Measurements from ENCODE around the gene NYAP2.

The NYAP2 gene

DNA sequence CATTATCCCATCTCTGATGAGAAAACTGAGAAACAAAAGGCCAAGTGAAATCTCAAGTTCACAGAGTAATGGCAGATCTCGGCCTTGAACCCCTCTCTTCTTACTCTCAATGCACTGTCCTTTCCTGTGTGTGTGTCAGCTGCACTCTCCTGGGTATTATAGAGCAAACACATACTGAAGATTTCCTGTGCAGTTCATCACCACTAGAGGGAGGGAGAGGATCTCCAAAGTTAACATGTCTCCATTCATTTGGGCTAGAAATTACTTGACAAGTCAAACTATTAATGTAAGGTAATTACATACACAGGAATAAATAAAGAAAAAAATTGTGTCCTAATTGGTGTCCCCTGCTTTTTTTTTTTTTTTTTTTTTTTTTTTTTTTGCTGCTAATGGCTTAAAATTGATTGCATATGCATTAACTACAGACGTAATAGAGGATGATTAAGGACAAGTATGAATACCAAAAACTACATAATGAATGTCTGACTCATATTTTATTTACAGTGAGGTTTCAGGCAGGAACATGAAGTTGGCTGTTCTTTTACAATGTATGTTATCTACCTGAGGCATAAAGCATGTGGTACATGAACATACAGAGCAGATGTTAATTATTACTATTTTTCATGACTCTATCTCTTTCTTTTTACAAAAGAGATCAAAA is 269.2 kb downstream of the NYAP2 start:
- ChIA-PET POLR2A (no interaction called here), CTCF (interaction anchor here (0.7 to 1.8 kb wide), 28 partner anchors 8 to 1570 kb away, joined by 3 to 57 read pairs (median 4); partner anchors contain the start of gene IRS1)
- H3K4me3 ChIP-seq (ENCODE audit: low read depth, low read length): no peak overlapping the region
- TF ChIP-seq, protein P1, sequence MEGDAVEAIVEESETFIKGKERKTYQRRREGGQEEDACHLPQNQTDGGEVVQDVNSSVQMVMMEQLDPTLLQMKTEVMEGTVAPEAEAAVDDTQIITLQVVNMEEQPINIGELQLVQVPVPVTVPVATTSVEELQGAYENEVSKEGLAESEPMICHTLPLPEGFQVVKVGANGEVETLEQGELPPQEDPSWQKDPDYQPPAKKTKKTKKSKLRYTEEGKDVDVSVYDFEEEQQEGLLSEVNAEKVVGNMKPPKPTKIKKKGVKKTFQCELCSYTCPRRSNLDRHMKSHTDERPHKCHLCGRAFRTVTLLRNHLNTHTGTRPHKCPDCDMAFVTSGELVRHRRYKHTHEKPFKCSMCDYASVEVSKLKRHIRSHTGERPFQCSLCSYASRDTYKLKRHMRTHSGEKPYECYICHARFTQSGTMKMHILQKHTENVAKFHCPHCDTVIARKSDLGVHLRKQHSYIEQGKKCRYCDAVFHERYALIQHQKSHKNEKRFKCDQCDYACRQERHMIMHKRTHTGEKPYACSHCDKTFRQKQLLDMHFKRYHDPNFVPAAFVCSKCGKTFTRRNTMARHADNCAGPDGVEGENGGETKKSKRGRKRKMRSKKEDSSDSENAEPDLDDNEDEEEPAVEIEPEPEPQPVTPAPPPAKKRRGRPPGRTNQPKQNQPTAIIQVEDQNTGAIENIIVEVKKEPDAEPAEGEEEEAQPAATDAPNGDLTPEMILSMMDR (IDR thresholded peaks at IDR 0.05; ENCODE audit: insufficient read depth, low read length, missing control alignments): peak; percentile 78
- peak; percentile 21 for DNase-seq (ENCODE audit: low read depth, low spot score)

DNA sequence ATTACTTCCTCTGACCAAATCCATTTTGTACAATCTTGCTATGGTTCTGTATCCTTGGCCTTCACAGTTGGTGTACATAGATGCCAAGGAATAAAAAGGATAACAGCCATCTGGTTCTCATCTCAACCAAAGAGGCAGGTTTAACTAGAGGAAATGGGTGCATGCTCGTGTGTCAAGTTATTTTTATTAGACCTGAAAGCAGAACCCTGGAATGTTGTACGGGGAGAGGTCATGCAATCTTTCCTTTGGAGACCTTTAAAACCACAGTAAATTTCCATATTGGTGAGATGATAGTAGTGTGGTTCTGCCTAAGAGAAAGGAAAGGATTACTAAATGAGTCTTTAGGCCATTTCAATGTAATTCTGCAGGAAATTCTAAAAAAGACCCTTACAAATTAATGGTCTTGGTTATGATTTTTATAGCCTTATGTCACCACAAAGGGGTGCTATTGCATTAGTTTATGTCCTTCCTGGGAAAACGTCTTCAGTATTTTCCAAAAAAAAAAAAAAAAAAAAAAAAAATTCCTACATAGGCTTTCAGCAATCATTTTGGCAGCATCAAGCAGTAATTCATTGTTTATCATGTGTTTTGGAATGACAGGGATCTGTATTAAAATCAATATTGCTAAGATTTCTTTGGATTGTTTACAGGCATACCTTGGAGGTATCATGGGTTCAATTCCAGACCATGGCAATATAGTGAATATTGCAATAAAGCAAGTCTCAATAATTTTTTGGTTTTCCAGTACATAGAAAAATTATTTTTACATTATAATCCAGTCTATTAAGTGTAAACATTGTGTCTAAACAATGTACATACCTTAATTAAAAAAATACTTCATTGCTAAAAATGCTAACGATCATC is 270.8 kb downstream of the NYAP2 start:
- ChIA-PET CTCF (interaction anchor here (0.8 to 2.6 kb wide), 25 partner anchors 9 to 1568 kb away, joined by 3 to 57 read pairs (median 5); partner anchors contain the start of gene IRS1), POLR2A (no interaction called here)
- DNase-seq (ENCODE audit: low read depth, low spot score): no peak
- H3K4me3 ChIP-seq (ENCODE audit: low read depth, low read length): no peak overlapping the region
- TF ChIP-seq, protein P1 (IDR thresholded peaks at IDR 0.05; ENCODE audit: insufficient read depth, low read length, missing control alignments): peak; percentile 1

DNA sequence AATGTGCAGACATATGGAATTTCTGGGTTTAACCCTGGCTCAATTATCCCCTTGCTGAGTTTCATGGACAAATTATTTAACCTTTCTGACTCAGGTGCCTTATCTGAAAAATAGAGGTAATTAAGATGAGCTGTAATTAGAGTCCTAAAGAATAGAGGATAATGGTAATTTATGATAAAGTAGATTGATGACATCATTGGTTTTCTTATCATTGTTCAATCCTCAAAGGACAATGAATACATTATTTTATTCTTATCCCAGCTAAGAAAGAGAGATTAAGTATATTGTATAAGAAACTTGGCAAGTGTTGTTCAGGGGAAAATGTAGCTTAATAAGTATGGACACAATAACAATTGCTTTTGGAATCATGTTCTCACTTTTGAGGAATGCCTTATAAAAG is 279.3 kb downstream of the NYAP2 start:
- TF ChIP-seq, protein P1 (IDR thresholded peaks at IDR 0.05; ENCODE audit: insufficient read depth, low read length, missing control alignments): no peak
- POLR2A ChIA-PET: no interaction called here
- CTCF ChIA-PET: interaction anchor here (1.1 to 2.2 kb wide), 3 partner anchors 9 to 1124 kb away, joined by 3 to 8 read pairs (median 3); no protein-coding TSS in a partner anchor
- no peak for DNase-seq (ENCODE audit: low read depth, low spot score)
- no peak overlapping the region for H3K4me3 ChIP-seq (ENCODE audit: low read depth, low read length)

DNA sequence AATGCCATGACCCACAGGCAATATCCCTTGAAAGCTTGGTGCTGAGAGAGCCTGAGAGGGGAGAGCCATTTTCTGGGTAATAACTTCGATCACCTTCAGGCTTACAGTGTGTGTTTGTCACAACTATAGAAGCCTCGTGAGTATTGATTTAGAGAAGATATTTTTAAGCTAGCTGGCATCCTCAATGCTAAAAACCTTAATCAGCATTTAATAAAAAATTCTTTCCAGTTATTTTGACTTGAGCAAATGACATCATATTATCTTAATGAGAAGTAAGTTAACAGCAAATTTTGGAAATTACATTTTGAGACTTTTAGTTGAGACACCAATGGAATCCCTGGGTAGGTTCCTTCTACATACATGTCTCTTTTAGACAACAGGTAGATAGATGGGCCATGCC is 283.7 kb downstream of the NYAP2 start:
- TF ChIP-seq, protein P1 (IDR thresholded peaks at IDR 0.05; ENCODE audit: insufficient read depth, low read length, missing control alignments): no peak
- H3K4me3 ChIP-seq (ENCODE audit: low read depth, low read length): no peak overlapping the region
- CTCF ChIA-PET: interaction anchor here (1.4 kb wide), 1 partner anchor 12 kb away, joined by 4 read pairs; no protein-coding TSS in a partner anchor

DNA sequence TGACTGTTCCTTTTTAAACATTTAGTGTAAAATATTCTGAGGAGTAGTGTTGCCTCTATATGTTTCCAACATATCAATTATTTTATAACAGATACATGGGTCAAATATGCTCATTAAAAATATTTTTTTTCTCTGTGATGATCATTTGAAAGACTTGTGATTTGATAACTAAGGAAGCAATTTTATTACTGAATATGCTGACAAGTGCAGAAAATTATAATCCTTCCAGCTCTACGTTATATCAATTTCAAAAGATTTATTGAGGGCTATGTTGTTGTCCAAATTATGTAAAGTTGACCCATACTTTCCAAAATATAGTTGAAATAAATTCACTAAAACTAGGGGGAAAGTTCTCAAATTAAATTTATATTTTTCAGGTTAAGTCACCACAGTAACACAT is 290.6 kb downstream of the NYAP2 start:
- ChIA-PET CTCF (no interaction called here), POLR2A (no interaction called here)
- TF ChIP-seq, protein P1 (IDR thresholded peaks at IDR 0.05; ENCODE audit: insufficient read depth, low read length, missing control alignments): no peak

More for the DNA sequence above, 283.7 kb downstream of the NYAP2 start:
- DNase-seq (ENCODE audit: low read depth, low spot score): no peak
- POLR2A ChIA-PET: no interaction called here

DNA sequence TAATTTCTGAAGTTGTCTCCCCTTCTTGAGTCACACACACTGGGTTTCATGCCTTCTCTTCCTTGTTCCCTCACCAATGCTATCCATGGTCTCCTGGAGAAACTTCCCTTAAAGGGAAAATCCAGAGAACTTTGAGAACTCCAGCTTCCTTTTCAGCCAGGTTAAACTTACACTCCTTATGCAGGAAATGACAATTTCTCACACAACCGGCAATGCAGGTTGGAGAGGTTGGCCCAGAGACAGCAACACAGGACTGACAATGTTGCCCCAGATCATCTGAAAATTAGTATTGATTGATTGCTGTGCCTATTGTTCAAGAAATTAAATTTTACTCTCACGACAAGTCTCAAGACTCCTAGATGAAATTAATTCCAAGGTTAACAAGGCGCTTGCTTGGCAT is 292.2 kb downstream of the NYAP2 start:
- POLR2A ChIA-PET: no interaction called here
- TF ChIP-seq, protein P1 (IDR thresholded peaks at IDR 0.05; ENCODE audit: insufficient read depth, low read length, missing control alignments): no peak
- no peak for DNase-seq (ENCODE audit: low read depth, low spot score)
- CTCF ChIA-PET: no interaction called here
- no peak overlapping the region for H3K4me3 ChIP-seq (ENCODE audit: low read depth, low read length)

More for the DNA sequence above, 290.6 kb downstream of the NYAP2 start:
- H3K4me3 ChIP-seq (ENCODE audit: low read depth, low read length): no peak overlapping the region
- no peak for DNase-seq (ENCODE audit: low read depth, low spot score)
